ENCODE data around the gene CDC27.
"Not testable (repeated sequence)": the region's sequence is repeated elsewhere in the genome, so short reads cannot be mapped to it uniquely, and the experiment has no call there.

Gene CDC27

DNA sequence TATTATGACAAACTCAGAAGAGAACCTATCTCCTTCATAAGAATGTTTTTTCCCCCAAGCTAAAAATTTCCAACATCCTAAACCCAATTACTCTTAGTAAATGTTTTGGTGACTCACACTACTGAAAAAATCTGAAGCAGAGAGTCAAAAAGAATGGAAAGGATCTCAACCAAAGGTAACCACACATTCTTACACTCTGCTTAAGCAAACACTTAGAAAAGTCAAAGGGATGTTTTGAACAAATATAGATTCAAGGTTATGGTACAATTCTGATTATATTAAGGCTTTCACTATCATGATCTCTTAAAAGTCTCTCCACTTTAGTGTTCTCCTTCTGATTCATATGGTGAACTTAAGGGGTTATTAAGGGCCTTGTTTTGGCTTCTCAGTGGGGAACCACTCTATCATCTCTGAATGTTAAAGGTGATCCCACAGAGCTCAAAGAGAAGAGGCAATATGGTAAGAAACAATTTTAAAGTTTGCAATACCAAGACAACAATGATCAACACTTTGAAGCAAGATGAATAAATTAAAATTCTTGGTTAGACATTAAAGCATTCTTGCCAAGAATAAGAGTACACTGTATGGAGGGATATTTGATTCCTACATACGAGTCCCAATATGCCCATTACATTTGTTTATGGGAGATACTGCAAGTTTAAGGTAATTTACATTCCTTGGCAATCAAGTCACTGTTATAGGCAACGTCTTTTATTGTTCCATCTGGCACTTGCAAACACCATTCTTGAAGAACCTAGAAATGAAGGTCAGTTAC, 69.2 kb downstream of the CDC27 start:
- no peak for TF ChIP-seq ZFX (IDR thresholded peaks at IDR 0.05; ENCODE audit: borderline replicate concordance)
- no peak for TF ChIP-seq CTCF (IDR thresholded peaks at IDR 0.05)
- no peak overlapping the region for H3K27ac ChIP-seq

- no peak overlapping the region for H3K27ac ChIP-seq
- TF ChIP-seq ZFX (IDR thresholded peaks at IDR 0.05; ENCODE audit: borderline replicate concordance) (no peak), CTCF (IDR thresholded peaks at IDR 0.05) (no peak)
Observed at GRCh38 chr17:47117386-47117785, 71.7 kb downstream of the CDC27 start.

DNA sequence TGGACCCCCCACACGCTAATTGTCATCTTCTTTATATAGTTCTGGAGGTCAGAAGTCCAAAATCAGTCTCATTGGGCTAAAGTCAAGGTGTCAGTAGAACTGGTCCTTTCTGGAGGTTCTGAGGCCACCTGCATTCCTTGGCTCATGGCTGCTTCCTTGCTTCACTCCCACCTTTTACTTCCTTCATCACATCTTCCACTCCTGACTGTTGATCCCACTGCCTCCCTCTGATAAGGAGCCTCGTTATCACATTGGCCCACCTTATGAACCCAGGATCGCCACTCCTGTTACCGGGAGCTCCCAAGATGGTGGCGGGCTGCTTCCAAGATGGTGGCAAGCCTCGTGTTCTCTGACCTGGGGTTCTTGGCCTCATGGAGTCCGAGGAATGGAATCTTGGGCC, 83.0 kb downstream of the CDC27 start:
- H3K27ac ChIP-seq, result no peak overlapping the region
- no peak for TF ChIP-seq ZFX (IDR thresholded peaks at IDR 0.05; ENCODE audit: borderline replicate concordance)
- no peak for TF ChIP-seq CTCF (IDR thresholded peaks at IDR 0.05)

DNA sequence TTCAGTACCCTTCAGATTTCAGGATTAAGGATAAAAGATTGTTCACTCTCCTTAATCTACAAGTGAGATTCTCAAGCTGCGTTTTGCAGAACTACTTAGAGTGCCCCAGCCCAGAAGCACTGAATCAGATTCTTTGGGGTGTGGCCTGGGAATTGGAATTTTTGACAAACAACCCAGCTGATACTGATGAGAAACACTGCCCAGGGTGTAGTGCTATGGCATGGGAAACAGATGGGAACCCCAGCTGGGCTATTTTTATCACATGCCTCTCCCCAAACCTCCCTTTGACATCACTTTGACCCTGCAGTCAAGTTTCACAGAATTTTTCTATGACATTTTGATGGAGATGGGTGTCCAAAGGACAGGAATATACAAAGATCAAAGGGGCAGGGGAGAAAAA, 83.8 kb downstream of the CDC27 start:
- H3K27ac ChIP-seq, result not testable (repeated sequence)

DNA sequence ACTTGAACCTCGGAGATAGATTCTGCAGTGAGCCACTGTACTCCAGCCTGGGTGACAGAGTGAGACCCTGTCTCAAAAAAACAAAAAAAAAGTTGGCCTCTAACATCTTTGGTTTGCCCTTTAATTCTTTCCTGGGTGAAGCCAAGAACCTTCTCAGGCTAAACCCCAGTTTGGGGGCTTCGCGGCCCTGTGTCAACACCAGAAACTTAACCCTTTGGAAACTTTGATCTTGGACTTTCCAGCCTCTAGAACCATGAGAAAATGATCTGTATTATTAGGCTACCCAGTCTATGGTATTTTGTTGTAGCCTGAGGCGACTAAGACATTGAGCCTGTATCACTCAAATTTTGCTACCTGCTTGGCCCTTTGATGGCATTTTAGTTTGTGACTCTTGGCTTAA, 86.2 kb downstream of the CDC27 start:
- no peak for TF ChIP-seq ZFX (IDR thresholded peaks at IDR 0.05; ENCODE audit: borderline replicate concordance)
- no peak for TF ChIP-seq CTCF (IDR thresholded peaks at IDR 0.05)
- H3K27ac ChIP-seq, result no peak overlapping the region

- TF ChIP-seq ZFX (IDR thresholded peaks at IDR 0.05; ENCODE audit: borderline replicate concordance) (no peak), CTCF (IDR thresholded peaks at IDR 0.05) (no peak)
- peak overlapping the region; percentile 50 for H3K27ac ChIP-seq
Observed at GRCh38 chr17:47099987-47100711, 88.9 kb downstream of the CDC27 start.

DNA sequence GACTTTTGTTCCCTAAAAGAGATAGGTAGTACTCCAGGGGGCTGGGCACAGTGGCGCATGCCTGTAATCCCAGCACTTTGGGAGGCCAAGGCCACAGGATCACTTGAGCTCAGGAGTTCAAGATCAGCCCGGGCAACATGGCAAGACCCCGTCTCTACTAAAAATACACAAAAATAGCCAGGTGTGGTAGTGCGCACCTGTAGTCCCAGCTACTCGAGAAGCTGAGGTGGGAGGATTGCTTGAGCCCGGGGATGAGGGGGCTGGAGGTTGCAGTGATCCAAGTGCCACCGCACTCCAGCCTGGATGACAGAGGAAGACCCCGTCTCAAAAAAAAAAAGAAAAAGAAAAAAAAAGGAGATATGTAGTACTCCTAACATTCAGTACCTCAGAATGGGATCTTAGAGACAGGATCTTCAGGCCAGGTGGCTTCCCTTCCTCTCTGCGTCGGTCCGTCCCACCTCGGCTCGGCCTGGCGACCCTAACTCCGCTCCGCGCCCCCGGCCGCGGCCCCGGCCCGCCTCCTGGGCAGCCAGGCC, 89.6 kb downstream of the CDC27 start:
- peak overlapping the region; percentile 50 for H3K27ac ChIP-seq
- TF ChIP-seq CTCF (IDR thresholded peaks at IDR 0.05) (no peak), ZFX (IDR thresholded peaks at IDR 0.05; ENCODE audit: borderline replicate concordance) (no peak)
